BJ (cell line): ENCODE measurements around the gene SPECC1L. TPM values are rescaled to one million over a fixed set of nuclear protein-coding genes. Genes with fewer than 3 reads are reported as not detected.

Experiments used
- CTCF ChIA-PET: fragments of 350-600 bp; formaldehyde crosslinking; extraction: SDS; loops from one replicate; lab custom pipeline; 2021; ENCODE audit warnings: antibody characterized with exemption, inconsistent platforms; lab: Yijun Ruan, JAX
- POLR2A ChIA-PET: fragments of 300-600 bp; sonication (Branson Sonifier 250); formaldehyde crosslinking; extraction: SDS; loops from one replicate; lab custom pipeline; 2021; ENCODE audit warnings: antibody characterized with exemption; lab: Charles Lee
- DNase-seq: peaks from one replicate; pipeline ENCODE4 v3.0.0-alpha.2; 2011; ENCODE audit warnings: low read depth
- H3K27me3 ChIP-seq: 2 replicates; pipeline ENCODE4 v1.6.0; 2011; ENCODE audit warnings: low read length; ENCODE audit not compliant: control insufficient read depth, insufficient read depth
- H3K36me3 ChIP-seq: 2 replicates; pipeline ENCODE4 v1.5.1; 2011; ENCODE audit warnings: low read length; ENCODE audit not compliant: control insufficient read depth, insufficient read depth
- H3K4me3 ChIP-seq: 2 replicates; pipeline ENCODE4 v1.5.1; 2011; ENCODE audit warnings: low read depth, mild to moderate bottlenecking, control low read depth, low read length
- CTCF ChIP-seq: IDR thresholded peaks from 2 replicates; pipeline ENCODE4 v1.5.1; 2011; ENCODE audit warnings: low read depth, mild to moderate bottlenecking, control low read depth, inconsistent platforms, low read length, moderate library complexity; ENCODE audit not compliant: insufficient read depth
- polyA plus RNA-seq: library from polyadenylated mRNA; depleted of rRNA; stranded (reverse); fragments of >200 nt; gene quantifications from 2 replicates; pipeline ENCODE4 v1.2.3, GENCODE V29; 2011

SPECC1L gene
- polyA plus RNA-seq, 1 experiment, result 35.1 TPM

- H3K4me3 ChIP-seq, result no peak overlapping the region
- H3K27me3 ChIP-seq, result no peaks in the 10 kb centered on the region
- TF ChIP-seq CTCF, result no peak
- H3K36me3 ChIP-seq, result peaks cover 8% of the 10 kb centered on the region; the same call in 1 of the 2 replicates
- ChIA-PET CTCF (interaction anchor here (1.3 kb wide), 1 partner anchor 139 kb away, joined by 4 read pairs; no protein-coding TSS in a partner anchor), POLR2A (no interaction called here)
- DNase-seq, result no peak
Measured at GRCh38 chr22:24363243-24363642, 92.6 kb downstream of the SPECC1L start.

DNA sequence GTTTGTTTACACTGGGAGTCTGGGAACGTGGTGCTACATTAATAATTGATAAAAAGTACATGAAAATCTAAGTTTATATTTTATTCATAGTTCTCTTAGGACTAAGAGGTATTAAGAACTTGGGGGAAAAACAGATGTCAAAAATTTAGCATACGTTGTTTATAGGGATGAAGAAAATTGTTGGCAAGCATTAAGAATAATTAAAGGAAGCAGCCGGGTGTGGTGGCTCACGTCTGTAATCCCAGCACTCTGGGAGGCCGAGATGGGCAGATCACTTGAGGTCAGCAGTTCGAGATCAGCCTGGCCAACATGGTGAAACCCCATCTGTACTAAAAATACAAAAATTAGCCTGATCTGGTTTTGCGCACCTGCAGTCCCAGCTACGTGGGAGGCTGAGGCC lies 96.1 kb downstream of the SPECC1L start:
- H3K4me3 ChIP-seq, result no peak overlapping the region
- ChIA-PET CTCF (interaction anchor here (0.6 kb wide), 1 partner anchor 155 kb away, joined by 7 read pairs; no protein-coding TSS in a partner anchor), POLR2A (no interaction called here)
- H3K36me3 ChIP-seq, result peaks cover 12% of the 10 kb centered on the region
- no peaks in the 10 kb centered on the region for H3K27me3 ChIP-seq
- DNase-seq, result no peak
- TF ChIP-seq CTCF, result no peak

DNA sequence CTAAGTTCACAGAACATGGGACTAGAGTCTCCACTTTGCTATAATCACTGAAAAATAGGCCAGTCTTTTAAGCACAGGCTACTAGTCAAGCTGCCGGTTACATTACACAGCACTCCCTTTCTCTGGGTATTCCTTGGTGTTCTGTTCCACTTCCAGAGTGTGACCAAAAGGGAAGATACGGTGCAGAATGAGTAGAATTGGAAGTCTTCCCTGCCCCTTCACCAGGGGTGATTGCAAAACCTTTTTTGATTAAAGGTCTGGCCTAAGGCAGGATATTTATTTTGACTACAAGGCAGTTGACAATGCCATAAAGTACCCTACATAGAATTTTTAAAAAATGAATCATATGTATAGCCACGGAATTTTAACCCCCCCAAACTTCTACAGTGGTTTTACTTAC lies 97.2 kb downstream of the SPECC1L start:
- Histone ChIP-seq H3K36me3 (peaks cover 10% of the 10 kb centered on the region), H3K27me3 (no peaks in the 10 kb centered on the region), H3K4me3 (no peak overlapping the region)
- ChIA-PET POLR2A (no interaction called here), CTCF (no interaction called here)
- no peak for DNase-seq
- no peak for TF ChIP-seq CTCF

DNA sequence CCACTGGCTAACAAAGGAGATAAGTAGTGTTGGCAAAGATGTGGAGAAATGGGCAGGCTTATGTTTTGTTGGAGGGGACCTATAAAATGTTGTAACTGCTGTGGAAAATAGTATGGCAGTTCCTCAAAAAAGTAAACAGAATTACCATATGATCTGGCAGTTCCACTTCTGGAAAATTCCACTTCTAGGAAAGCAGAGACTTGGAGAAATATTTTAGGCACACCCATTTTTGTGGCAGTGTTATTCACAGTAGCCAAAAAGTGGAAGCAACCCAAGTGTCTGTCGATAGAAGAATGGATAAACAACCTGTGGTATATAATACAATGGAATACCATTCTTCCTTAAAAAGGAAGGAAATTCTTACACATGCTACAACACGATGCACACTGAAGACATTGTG lies 99.8 kb downstream of the SPECC1L start:
- no peak for TF ChIP-seq CTCF
- no peak for DNase-seq
- CTCF ChIA-PET, result no interaction called here
- POLR2A ChIA-PET, result no interaction called here
- no peak overlapping the region for H3K4me3 ChIP-seq
- H3K36me3 ChIP-seq, result peaks cover 6% of the 10 kb centered on the region
- no peaks in the 10 kb centered on the region for H3K27me3 ChIP-seq

GRCh38 chr22:24376002-24376401 lies 105.4 kb downstream of the SPECC1L start:
- DNase-seq, result no peak
- Histone ChIP-seq H3K27me3 (no peaks in the 10 kb centered on the region), H3K36me3 (0 out of 2 replicates have a peak, but pooled peaks cover 2% of the 10 kb centered on the region), H3K4me3 (no peak overlapping the region)
- POLR2A ChIA-PET, result no interaction called here
- CTCF ChIA-PET, result interaction anchor here (0.6 kb wide), 1 partner anchor 156 kb away, joined by 3 read pairs; no protein-coding TSS in a partner anchor
- TF ChIP-seq CTCF, result no peak
